OCI-LY3 (cell line): Measurements from ENCODE around the gene SRPK2.
A peak's percentile ranks its signal among the peaks of the same experiment; 100 is the strongest.
"Not testable (repeated sequence)": the region's sequence is repeated elsewhere in the genome, so short reads cannot be mapped to it uniquely, and the experiment has no call there.

Experiments
- H2AFZ ChIP-seq: fragments of 200-600, 300-600 bp; shearing (Covaris generic); 2 replicates; pipeline ENCODE4 v1.6.0; 2014; ENCODE audit warnings: antibody characterized with exemption, low read depth, low read length
- H3K27ac ChIP-seq: fragments of 200-600, 300-600 bp; sonication (generic); 2 replicates; pipeline ENCODE4 v1.5.1; 2014; ENCODE audit warnings: mild to moderate bottlenecking, low read length, moderate library complexity, mixed read lengths
- H3K27me3 ChIP-seq: fragments of 200-600, 300-600 bp; sonication (generic); 2 replicates; pipeline ENCODE4 v1.6.1; 2014; ENCODE audit warnings: low read depth, low read length, mixed read lengths
- H3K36me3 ChIP-seq: fragments of 200-600, 300-600 bp; sonication (generic); replicated peaks from 2 replicates; pipeline ENCODE3; 2014; ENCODE audit warnings: low read depth, low read length, mixed read lengths
- H3K4me1 ChIP-seq: fragments of 300-600, 200-600 bp; sonication (generic); 2 replicates; pipeline ENCODE4 v1.6.1; 2014; ENCODE audit warnings: low read length, mixed read lengths
- H3K4me2 ChIP-seq: fragments of 200-600, 300-600 bp; sonication (generic); 2 replicates; pipeline ENCODE4 v1.6.1; 2014; ENCODE audit warnings: low read length, mixed read lengths
- H3K4me3 ChIP-seq: fragments of 300-600, 200-600 bp; sonication (generic); 2 replicates; pipeline ENCODE4 v1.5.1; 2014; ENCODE audit warnings: antibody characterized with exemption, mild to moderate bottlenecking, low read length, moderate library complexity
- H3K79me2 ChIP-seq: fragments of 300-600, 200-600 bp; shearing (Covaris generic); 2 replicates; pipeline ENCODE4 v1.6.1; 2014; ENCODE audit warnings: mild to moderate bottlenecking, low read length, mixed read lengths
- H3K9ac ChIP-seq: fragments of 300-600, 200-600 bp; shearing (Covaris generic); 2 replicates; pipeline ENCODE4 v1.6.0; 2014; ENCODE audit warnings: mild to moderate bottlenecking, low read length, moderate library complexity
- H3K9me3 ChIP-seq: fragments of 200-600, 300-600 bp; shearing (Covaris generic); 2 replicates; pipeline ENCODE4 v1.6.1; 2014; ENCODE audit warnings: low read length, mixed read lengths; ENCODE audit not compliant: insufficient read depth
- H4K20me1 ChIP-seq: fragments of 200-600, 300-600 bp; sonication (generic); 2 replicates; pipeline ENCODE4 v1.6.1; 2016; ENCODE audit warnings: low read length, mixed read lengths; ENCODE audit not compliant: insufficient read depth
- EZH2phosphoT487 ChIP-seq: fragments of 200-600 bp; shearing (Covaris generic); IDR thresholded peaks from 2 replicates; pipeline ENCODE4 v1.6.1; 2018; ENCODE audit warnings: antibody characterized with exemption, mixed run types, low read depth
- TF ChIP-seq, protein P1 (sequence below): fragments of 200-600, 300-600 bp; sonication (generic); IDR thresholded peaks from 2 replicates; pipeline ENCODE4 v1.5.1; 2014; ENCODE audit warnings: antibody characterized with exemption, low read length, low read depth

SRPK2 gene

DNA sequence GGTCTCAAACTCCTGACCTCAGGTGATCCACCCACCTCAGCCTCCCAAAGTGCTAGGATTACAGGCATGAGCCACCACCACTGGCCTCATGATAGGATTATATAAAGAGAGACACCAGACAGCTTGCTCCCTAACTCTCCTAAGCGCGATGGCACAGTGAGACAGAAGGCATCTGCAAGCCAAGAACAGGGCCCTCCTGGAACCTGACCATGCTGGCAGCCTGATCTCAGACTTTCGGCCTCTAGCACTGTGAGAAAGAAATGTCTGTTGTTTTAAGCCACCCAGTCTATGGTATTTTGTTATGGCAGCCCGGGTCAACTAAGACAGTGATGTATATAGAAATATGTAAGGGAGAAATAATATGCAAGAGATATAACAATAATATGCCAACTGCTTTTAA lies 51.2 kb downstream of the SRPK2 start:
- H3K4me3 ChIP-seq: no peak overlapping the region
- no peak overlapping the region for H3K27ac ChIP-seq
- no peak overlapping the region for H3K4me2 ChIP-seq
- H4K20me1 ChIP-seq: peaks cover 2% of the 10 kb centered on the region; the same call in 1 of the 2 replicates
- no peak overlapping the region for H2AFZ ChIP-seq
- H3K36me3 ChIP-seq: no peaks in the 10 kb centered on the region
- H3K4me1 ChIP-seq: no peaks in the 10 kb centered on the region
- no peak for TF ChIP-seq EZH2phosphoT487
- TF ChIP-seq, protein P1, sequence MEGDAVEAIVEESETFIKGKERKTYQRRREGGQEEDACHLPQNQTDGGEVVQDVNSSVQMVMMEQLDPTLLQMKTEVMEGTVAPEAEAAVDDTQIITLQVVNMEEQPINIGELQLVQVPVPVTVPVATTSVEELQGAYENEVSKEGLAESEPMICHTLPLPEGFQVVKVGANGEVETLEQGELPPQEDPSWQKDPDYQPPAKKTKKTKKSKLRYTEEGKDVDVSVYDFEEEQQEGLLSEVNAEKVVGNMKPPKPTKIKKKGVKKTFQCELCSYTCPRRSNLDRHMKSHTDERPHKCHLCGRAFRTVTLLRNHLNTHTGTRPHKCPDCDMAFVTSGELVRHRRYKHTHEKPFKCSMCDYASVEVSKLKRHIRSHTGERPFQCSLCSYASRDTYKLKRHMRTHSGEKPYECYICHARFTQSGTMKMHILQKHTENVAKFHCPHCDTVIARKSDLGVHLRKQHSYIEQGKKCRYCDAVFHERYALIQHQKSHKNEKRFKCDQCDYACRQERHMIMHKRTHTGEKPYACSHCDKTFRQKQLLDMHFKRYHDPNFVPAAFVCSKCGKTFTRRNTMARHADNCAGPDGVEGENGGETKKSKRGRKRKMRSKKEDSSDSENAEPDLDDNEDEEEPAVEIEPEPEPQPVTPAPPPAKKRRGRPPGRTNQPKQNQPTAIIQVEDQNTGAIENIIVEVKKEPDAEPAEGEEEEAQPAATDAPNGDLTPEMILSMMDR: no peak
- H3K79me2 ChIP-seq: peaks cover 25% of the 10 kb centered on the region
- no peak overlapping the region for H3K9ac ChIP-seq
- no peaks in the 10 kb centered on the region for H3K27me3 ChIP-seq
- H3K9me3 ChIP-seq: no peaks in the 10 kb centered on the region

DNA sequence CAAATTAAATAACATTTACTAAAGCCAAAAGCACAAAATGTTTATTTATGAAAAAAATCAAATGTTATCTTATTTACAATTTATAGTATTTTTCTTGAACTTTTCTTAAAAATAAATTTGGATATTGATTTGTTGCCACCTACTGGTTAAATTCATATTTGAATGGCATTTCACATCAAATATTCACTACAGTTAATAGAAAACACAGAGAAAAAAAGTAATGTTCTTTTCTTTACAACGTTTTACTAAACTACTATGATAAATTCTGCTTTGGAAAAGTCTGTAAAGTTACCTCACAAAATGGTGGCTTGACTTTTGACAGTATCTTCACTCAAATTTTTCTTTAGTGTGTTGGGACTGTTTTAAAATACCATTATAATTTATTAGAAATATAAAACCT lies 52.7 kb downstream of the SRPK2 start:
- no peaks in the 10 kb centered on the region for H3K27me3 ChIP-seq
- peaks cover 26% of the 10 kb centered on the region for H3K79me2 ChIP-seq
- H4K20me1 ChIP-seq: no peaks in the 10 kb centered on the region; the same call in none of the 2 replicates
- H3K4me2 ChIP-seq: no peak overlapping the region
- TF ChIP-seq, protein P1: peak; percentile 53
- TF ChIP-seq EZH2phosphoT487: no peak
- H3K4me3 ChIP-seq: no peak overlapping the region
- H3K27ac ChIP-seq: no peak overlapping the region
- H3K4me1 ChIP-seq: no peaks in the 10 kb centered on the region
- no peak overlapping the region for H2AFZ ChIP-seq
- H3K36me3 ChIP-seq: no peaks in the 10 kb centered on the region
- H3K9ac ChIP-seq: no peak overlapping the region
- no peaks in the 10 kb centered on the region for H3K9me3 ChIP-seq

DNA sequence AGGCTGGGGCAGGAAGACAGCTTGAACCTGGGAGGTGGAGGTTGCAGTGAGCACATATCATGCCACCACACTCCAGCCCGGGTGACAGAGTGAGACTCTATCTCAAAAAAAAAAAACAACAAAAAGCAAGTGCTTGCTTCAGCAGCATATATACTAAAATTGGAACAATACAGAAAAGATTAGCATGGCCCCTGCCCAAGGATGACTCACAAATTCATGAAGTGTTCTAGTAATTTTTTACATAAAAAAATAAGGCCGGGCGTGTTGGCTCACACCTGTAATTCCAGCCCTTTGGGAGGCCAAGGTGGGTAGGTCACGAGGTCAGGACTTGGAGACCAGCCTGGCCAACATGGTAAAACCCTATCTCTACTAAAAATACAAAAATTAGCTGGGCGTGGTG lies 56.1 kb downstream of the SRPK2 start:
- H3K27ac ChIP-seq, H3K4me3 ChIP-seq, H3K27me3 ChIP-seq, H4K20me1 ChIP-seq, H3K4me2 ChIP-seq, H3K36me3 ChIP-seq, H3K4me1 ChIP-seq, H3K9ac ChIP-seq, H3K9me3 ChIP-seq, H2AFZ ChIP-seq: not testable (repeated sequence)
- peaks cover 30% of the 10 kb centered on the region for H3K79me2 ChIP-seq

DNA sequence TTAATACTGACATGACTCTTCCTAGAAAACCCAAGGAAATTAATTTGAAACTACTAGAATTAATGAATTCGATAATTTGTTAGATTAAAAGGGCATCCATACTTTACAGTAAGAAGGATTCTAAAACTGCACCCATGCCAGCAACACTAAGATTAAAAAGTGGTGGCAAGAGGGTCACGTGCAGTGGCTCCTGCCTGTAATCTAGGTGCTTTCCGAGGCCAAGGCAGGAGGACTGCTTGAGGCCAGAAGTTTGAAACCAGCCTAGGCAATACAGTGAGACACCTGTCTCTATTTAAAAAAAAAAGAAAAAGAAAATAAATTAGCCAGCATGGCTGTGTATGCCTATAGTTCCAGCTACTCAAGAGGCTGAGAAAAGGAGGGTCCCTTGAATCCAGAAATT lies 58.2 kb downstream of the SRPK2 start:
- no peaks in the 10 kb centered on the region for H3K36me3 ChIP-seq
- no peak overlapping the region for H3K4me3 ChIP-seq
- H3K4me2 ChIP-seq: no peak overlapping the region
- no peak overlapping the region for H3K27ac ChIP-seq
- no peaks in the 10 kb centered on the region for H3K9me3 ChIP-seq
- TF ChIP-seq, protein P1: no peak
- no peaks in the 10 kb centered on the region for H3K27me3 ChIP-seq
- no peak overlapping the region for H2AFZ ChIP-seq
- peaks cover 8% of the 10 kb centered on the region for H3K4me1 ChIP-seq
- peaks cover 49% of the 10 kb centered on the region for H3K79me2 ChIP-seq
- no peak overlapping the region for H3K9ac ChIP-seq
- no peaks in the 10 kb centered on the region; the same call in none of the 2 replicates for H4K20me1 ChIP-seq

DNA sequence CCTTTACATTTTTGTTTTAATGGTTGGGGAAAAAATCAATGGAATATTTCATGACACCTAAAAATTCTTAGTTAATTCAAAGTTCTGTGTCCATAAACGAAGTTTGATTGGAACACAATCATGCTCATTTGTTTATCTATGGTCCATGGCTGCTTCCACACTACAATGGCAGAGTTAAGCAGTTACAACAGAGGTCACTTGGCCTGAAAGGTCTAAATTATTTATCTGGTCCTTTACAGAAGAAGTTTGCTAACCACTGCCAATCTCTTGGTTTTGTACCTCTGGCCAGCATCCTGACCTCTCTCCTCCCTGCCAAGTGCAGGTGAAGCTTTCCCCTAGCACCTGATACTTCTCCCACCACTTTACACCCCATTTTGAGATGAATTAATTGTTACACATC lies 61.5 kb downstream of the SRPK2 start:
- no peak for TF ChIP-seq EZH2phosphoT487
- TF ChIP-seq, protein P1: no peak
- no peak overlapping the region for H3K9ac ChIP-seq
- H3K27me3 ChIP-seq: no peaks in the 10 kb centered on the region
- no peak overlapping the region for H3K4me2 ChIP-seq
- peaks cover 19% of the 10 kb centered on the region for H3K4me1 ChIP-seq
- peaks cover 3% of the 10 kb centered on the region for H4K20me1 ChIP-seq
- H3K9me3 ChIP-seq: no peaks in the 10 kb centered on the region
- H3K27ac ChIP-seq: no peak overlapping the region
- H3K36me3 ChIP-seq: no peaks in the 10 kb centered on the region
- no peak overlapping the region for H3K4me3 ChIP-seq
- H2AFZ ChIP-seq: no peak overlapping the region
- peaks cover 69% of the 10 kb centered on the region for H3K79me2 ChIP-seq
